Inferior parietal cortex (tissue), 1 donor: ENCODE measurements around the gene SART1.
A peak's percentile ranks its signal among the peaks of the same experiment; 100 is the strongest.
"Not testable (repeated sequence)": the region's sequence is repeated elsewhere in the genome, so short reads cannot be mapped to it uniquely, and the experiment has no call there.

Experiments used
- DNase-seq: peaks from one replicate; pipeline ENCODE4 v3.0.0-alpha.2; 2016; ENCODE audit errors: extremely low spot score

Gene SART1

GRCh38 chr11:66017321-66017720 is 55.8 kb downstream of the SART1 start:
- no peak for DNase-seq

GRCh38 chr11:66020212-66020611 is 58.7 kb downstream of the SART1 start:
- DNase-seq, result no peak

DNA sequence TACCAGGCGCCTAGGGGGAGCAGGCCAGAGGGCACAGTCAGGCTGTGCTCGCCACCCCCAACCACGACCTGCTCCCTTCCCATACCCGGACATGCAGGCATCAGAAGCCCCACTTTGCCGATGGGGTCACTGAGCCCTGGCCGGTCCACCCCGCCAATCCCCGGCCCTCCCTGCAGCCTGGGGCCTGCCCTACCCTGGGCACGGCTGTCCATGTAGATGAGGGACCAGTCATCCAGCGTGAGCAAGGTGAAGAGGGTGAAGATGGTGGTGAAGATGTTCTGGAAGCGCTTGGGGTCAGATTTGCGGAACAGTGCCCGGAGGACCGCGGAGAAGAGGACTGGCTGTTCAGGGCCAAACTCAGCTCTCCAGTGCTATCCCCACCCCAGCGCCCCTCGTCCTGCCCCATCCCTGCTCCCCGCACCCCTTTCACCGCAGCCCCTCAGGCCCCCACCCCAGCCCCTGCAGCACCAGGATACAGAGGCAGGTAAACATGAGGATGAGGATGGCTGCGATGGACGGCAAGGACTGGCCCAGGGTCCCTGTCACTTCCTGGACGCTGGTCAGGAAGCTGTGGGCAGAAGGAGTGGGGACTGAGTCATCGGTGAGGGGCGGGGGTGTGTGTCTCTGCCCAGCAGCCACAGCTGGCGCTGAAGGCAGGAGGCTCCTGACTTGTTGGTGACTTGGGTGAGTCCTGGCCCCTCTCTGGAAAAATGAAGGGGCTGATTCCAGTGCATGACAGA is 59.3 kb downstream of the SART1 start:
- DNase-seq, result no peak

DNA sequence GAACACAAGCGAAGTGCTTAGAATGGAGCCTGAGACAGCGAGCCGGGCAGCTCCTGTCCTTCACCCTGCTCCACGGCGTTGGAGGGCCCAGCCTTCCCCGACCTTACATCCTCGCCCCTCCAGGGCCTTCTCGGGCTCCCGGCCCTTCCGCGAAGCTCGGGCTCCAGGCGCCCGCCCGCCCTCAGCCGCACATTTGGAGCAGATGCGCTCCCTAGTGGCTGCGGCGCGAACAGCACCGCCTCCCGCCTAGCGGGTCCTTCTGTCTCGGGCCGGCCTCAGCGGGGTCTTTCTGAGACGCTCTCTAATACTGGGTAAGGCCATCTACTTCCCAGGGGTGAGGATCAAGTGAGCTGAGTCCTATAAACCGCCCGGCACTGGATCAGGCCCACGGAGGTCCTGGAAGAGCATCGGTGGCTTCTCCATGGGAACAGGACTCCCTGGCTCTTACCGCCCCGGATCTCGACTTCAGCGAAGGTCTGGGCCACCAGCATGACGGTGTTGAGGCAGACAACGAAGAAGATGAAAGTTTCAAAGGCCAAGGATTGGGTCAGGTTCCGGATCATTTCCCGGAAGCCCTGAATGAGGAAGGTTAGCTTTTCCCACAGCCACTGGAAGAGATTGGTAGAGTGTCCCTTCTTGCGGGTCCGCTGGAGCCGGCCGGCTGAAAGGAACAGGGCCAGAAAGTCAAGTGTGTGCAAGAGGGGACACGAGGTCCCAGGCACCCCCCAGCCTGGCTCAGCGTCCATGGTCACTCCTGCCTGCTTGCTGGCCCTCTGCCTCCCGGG is 61.1 kb downstream of the SART1 start:
- DNase-seq, result peak; percentile 64

GRCh38 chr11:66023186-66023440 is 61.6 kb downstream of the SART1 start:
- DNase-seq, result not testable (repeated sequence)

GRCh38 chr11:66026017-66026529 is 64.5 kb downstream of the SART1 start, which contains the start of gene CATSPER1:
Gene CATSPER1, minus strand, starts transcription at chr11:66026479. Its CDS starts 100 bp downstream, at chr11:66026379.
- DNase-seq, result no peak
